ENCODE results near the gene CEP131. TPM values are rescaled to one million over a fixed set of nuclear protein-coding genes. Genes with fewer than 3 reads are reported as not detected.

CEP131 gene
- total and polyA plus RNA-seq, 2 of the 8 experiments (the other 6 are each of a cell fraction or from before 2014, with no cell fraction given), result 5.9 to 23.2 TPM

DNA sequence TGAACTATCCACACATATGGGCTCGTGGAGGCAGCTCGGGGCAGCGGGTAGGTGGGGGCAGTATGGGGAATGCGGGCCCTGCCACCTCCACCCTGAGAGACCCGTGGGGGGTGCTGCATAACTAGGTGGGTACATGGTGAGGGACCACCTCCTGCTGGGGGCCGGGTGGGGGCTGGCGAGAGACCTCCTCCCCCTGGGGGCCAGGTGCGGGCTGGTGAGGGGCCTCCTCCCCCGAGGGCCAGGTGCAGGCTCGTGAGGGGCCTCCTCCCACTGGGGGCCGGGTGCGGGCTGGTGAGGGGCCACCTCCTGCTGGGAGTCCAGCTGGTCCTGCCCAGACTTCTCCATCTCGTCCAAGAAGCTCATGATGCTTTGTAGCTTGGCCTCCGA is 25.4 kb downstream of the CEP131 start:
- Histone ChIP-seq H3K23me2 (ENCODE audit: low read depth, low read length) (no peaks in the 10 kb centered on the region), H3K4ac (replicated peaks; ENCODE audit: insufficient read length, low read depth, low read length) (no peak overlapping the region), H2AK5ac (ENCODE audit: low read depth, low read length) (no peak overlapping the region), H3K23ac (ENCODE audit: insufficient read length) (no peak overlapping the region), H2BK120ac (replicated peaks; ENCODE audit: low read depth, low read length) (no peak overlapping the region), H2BK12ac (ENCODE audit: low read depth, low read length) (no peak overlapping the region), H2BK20ac (ENCODE audit: low read length) (no peak overlapping the region), H4K20me1 (replicated peaks in 1 of 2; ENCODE audit: control insufficient read depth in 1 of 2, insufficient read depth in 2 of 2, low read length in 2 of 2) (peaks cover 0 to 4% of the 10 kb centered on the region in 2 experiments), H3K79me2 (ENCODE audit: control insufficient read depth in 1 of 2, insufficient read depth in 2 of 2, low read length in 2 of 2) (no peaks in the 10 kb centered on the region), H3K27me3 (replicated peaks in 1 of 4; ENCODE audit: control insufficient read depth in 3 of 4, extremely low read depth in 1 of 4, insufficient read depth in 3 of 4, low read length in 3 of 4) (no peaks in the 10 kb centered on the region), H3K4me3 (ENCODE audit: extremely low read depth in 1 of 4, insufficient read depth in 2 of 4, low read depth in 3 of 4, low read length in 4 of 4) (no peak overlapping the region), H3K18ac (ENCODE audit: extremely low read depth, low read length) (no peak overlapping the region), H3K9me3 (ENCODE audit: insufficient read depth in 2 of 2, low read depth in 1 of 2, low read length in 1 of 2) (no peaks in the 10 kb centered on the region), H2BK15ac (ENCODE audit: low read length) (no peak overlapping the region), H3K4me2 (ENCODE audit: insufficient read depth in 1 of 2, low read depth in 2 of 2, low read length in 2 of 2) (no peak overlapping the region), H2BK5ac (ENCODE audit: low read depth, low read length) (no peak overlapping the region), H3K4me1 (replicated peaks in 1 of 4; ENCODE audit: control insufficient read depth in 3 of 4, insufficient read depth in 4 of 4, low read length in 3 of 4) (no peaks in the 10 kb centered on the region; a peak in 1 of 7 replicates), H4K91ac (replicated peaks; ENCODE audit: insufficient read length, low read length) (no peak overlapping the region), H2AFZ (ENCODE audit: low read length) (no peak overlapping the region), H3K36me3 (ENCODE audit: control insufficient read depth in 2 of 4, insufficient read depth in 4 of 4, low read length in 3 of 4) (peaks cover 2 to 26% (median 5%) of the 10 kb centered on the region in 4 experiments; a peak in 3 of 8 replicates), H3K14ac (ENCODE audit: insufficient read length) (no peak overlapping the region), H4K8ac (ENCODE audit: extremely low read depth, insufficient read depth, low read length) (no peak overlapping the region), H3K9ac (replicated peaks in 1 of 4; ENCODE audit: extremely low read depth in 1 of 4, low read depth in 3 of 4, low read length in 3 of 4) (no peak overlapping the region), H4K5ac (ENCODE audit: insufficient read length, low read depth, low read length) (no peak overlapping the region), H3K79me1 (ENCODE audit: low read depth, low read length) (no peaks in the 10 kb centered on the region), H3K56ac (replicated peaks; ENCODE audit: insufficient read length, low read depth, low read length) (no peak overlapping the region), H3K27ac (ENCODE audit: low read depth, low read length) (no peak overlapping the region)
- DNase-seq (ENCODE audit: low read depth in 1 of 2, low spot score in 2 of 2), result no peak
- POLR2A ChIA-PET (ENCODE audit: partially characterized antibody), result interaction anchor here (1.7 kb wide), 1 partner anchor 22 kb away, joined by 3 read pairs; no protein-coding TSS in a partner anchor
- CTCF ChIA-PET (ENCODE audit: partially characterized antibody), result interaction anchor here (1.1 to 3.7 kb wide), 5 partner anchors 19 to 243 kb away, joined by 3 to 16 read pairs (median 5); no protein-coding TSS in a partner anchor
- WGBS, 2 experiments (ENCODE audit: extremely low coverage in 1 of 2, insufficient coverage in 1 of 2, insufficient read length in 1 of 2, insufficient replicate concordance in 2 of 2, low coverage in 1 of 2, low lambda C conversion rate in 2 of 2, missing lambda C conversion rate in 1 of 2), result 87% methylated on average over 6 of the region's 14 CpGs; no CpG with 5 or more reads in 1 of the 2 experiments
- TF ChIP-seq BCL11A (IDR thresholded peaks at IDR 0.05; ENCODE audit: low read depth in 2 of 2, low read length in 2 of 2), result no peak
- TF ChIP-seq EGR1 (IDR thresholded peaks at IDR 0.05; ENCODE audit: borderline replicate concordance, low read depth, low read length), result no peak
- TF ChIP-seq TAF1 (IDR thresholded peaks at IDR 0.05; ENCODE audit: low read depth, low read length), result no peak
- TF ChIP-seq SUZ12 (IDR thresholded peaks at IDR 0.05; ENCODE audit: low read length), result no peak
- TF ChIP-seq, protein P1, sequence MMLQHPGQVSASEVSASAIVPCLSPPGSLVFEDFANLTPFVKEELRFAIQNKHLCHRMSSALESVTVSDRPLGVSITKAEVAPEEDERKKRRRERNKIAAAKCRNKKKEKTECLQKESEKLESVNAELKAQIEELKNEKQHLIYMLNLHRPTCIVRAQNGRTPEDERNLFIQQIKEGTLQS (IDR thresholded peaks at IDR 0.05; ENCODE audit: insufficient read depth, low read depth, low read length), result no peak
- TF ChIP-seq FOSL1 (IDR thresholded peaks at IDR 0.05; ENCODE audit: insufficient read depth, low read depth, low read length), result no peak
- TF ChIP-seq, protein P2, sequence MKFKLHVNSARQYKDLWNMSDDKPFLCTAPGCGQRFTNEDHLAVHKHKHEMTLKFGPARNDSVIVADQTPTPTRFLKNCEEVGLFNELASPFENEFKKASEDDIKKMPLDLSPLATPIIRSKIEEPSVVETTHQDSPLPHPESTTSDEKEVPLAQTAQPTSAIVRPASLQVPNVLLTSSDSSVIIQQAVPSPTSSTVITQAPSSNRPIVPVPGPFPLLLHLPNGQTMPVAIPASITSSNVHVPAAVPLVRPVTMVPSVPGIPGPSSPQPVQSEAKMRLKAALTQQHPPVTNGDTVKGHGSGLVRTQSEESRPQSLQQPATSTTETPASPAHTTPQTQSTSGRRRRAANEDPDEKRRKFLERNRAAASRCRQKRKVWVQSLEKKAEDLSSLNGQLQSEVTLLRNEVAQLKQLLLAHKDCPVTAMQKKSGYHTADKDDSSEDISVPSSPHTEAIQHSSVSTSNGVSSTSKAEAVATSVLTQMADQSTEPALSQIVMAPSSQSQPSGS (IDR thresholded peaks at IDR 0.05; ENCODE audit: low read length), result no peak
- no peak for TF ChIP-seq SRF (IDR thresholded peaks at IDR 0.05; ENCODE audit: low read depth, low read length)
- TF ChIP-seq SAP30 (IDR thresholded peaks at IDR 0.05; ENCODE audit: insufficient read depth, insufficient replicate concordance, low read length), result no peak
- TF ChIP-seq KDM5A (IDR thresholded peaks at IDR 0.05; ENCODE audit: low read length), result no peak
- no peak for FAIRE-seq

All from H1 (cell line).